Fibroblast of villous mesenchyme (primary cell): ENCODE measurements around the gene LARP1. TPM values are rescaled to one million over a fixed set of nuclear protein-coding genes. Genes with fewer than 3 reads are reported as not detected.
"Not testable (repeated sequence)": the region's sequence is repeated elsewhere in the genome, so short reads cannot be mapped to it uniquely, and the experiment has no call there.

Experiments used
- DNase-seq: peaks from one replicate; pipeline ENCODE4 v3.0.0-alpha.2; 2010; ENCODE audit warnings: low read depth
- H3K4me3 ChIP-seq: 2 replicates; pipeline ENCODE4 v1.5.1; 2011; ENCODE audit warnings: low read depth, mild to moderate bottlenecking, low read length
- total RNA-seq: library from RNA; depleted of rRNA; stranded (reverse); fragments of >200 nt; gene quantifications from 2 replicates; pipeline ENCODE4 v1.2.3, GENCODE V29; 2012
- TF ChIP-seq, protein P1 (sequence below): IDR thresholded peaks from 2 replicates; pipeline ENCODE4 v1.5.1; 2012; ENCODE audit warnings: low read depth, mild to moderate bottlenecking, low read length; ENCODE audit not compliant: insufficient read depth

The LARP1 gene
- total RNA-seq, 1 donor, result 111 TPM

DNA sequence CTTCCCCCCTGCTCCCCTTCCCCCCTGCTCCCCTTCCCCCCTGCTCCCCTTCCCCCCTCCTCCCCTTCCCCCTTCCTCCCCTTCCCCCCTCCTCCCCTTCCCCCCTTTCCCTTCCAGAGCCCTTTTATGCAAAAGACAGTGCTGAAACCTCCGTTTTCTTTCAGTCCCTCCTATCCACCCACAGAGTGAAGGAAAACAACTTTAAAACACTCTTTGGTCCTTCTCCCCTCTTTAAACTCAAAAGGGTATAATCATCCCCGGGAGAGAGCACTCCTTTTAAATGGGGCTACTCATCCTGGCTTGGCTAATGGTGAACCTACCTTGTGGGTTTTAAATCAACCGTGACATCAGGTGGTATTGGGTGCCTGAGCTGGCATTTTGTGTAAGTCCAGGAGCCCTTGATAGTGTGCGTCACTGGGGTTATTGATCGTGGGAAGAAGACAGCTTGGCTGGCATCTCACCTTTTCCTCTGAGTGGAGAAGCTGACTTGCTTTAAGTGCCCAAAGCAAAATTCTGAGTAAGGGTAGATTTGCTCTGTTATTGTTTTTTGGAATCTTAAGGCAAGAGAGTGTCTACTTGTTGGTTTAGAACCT is 2.7 kb downstream of the LARP1 start:
- TF ChIP-seq, protein P1, sequence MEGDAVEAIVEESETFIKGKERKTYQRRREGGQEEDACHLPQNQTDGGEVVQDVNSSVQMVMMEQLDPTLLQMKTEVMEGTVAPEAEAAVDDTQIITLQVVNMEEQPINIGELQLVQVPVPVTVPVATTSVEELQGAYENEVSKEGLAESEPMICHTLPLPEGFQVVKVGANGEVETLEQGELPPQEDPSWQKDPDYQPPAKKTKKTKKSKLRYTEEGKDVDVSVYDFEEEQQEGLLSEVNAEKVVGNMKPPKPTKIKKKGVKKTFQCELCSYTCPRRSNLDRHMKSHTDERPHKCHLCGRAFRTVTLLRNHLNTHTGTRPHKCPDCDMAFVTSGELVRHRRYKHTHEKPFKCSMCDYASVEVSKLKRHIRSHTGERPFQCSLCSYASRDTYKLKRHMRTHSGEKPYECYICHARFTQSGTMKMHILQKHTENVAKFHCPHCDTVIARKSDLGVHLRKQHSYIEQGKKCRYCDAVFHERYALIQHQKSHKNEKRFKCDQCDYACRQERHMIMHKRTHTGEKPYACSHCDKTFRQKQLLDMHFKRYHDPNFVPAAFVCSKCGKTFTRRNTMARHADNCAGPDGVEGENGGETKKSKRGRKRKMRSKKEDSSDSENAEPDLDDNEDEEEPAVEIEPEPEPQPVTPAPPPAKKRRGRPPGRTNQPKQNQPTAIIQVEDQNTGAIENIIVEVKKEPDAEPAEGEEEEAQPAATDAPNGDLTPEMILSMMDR, result no peak
- peak overlapping the region; percentile 37 for H3K4me3 ChIP-seq
- peak; percentile 64 for DNase-seq

DNA sequence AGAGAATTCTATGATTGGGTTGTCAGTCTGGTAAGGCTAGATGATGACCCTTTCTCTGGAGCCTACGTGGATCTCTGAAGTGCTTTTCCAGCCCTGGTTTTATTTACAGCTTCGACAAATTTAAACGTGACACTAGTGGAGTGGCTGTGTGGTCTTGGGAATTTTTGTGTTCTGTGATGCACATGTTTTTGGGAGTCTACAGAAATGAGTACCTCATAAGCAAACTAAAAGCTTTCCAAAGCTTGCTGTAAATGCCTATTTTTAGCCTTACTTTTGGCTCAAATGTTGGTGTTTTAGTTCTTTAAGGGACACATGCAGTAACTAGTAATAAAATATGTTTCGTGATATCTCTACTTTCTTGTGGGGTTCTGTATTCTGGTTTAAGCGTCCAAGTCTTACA is 3.3 kb downstream of the LARP1 start:
- DNase-seq, result peak; percentile 55
- H3K4me3 ChIP-seq, result peak overlapping the region; percentile 37
- TF ChIP-seq, protein P1, result no peak

DNA sequence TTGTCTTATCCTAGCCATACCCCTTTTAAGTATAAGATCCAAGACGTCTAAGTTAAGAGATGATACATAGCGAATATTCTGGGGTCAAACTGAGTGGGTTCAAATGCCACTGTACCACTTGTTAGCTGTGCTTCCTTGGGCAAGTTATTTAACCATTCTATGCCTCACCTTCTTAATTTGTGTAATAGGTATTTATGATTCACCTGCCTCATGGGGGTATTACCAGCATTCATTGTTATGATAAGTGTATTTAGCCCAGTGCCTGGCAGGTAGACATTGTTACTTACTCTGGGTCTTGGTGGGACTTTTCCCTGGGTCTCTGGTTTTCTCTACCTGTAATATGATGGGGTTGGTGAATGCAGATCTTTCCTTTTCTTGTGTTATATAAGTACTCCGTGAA is 3.8 kb downstream of the LARP1 start:
- TF ChIP-seq, protein P1, result no peak
- DNase-seq, result no peak
- H3K4me3 ChIP-seq, result peak overlapping the region; percentile 37

DNA sequence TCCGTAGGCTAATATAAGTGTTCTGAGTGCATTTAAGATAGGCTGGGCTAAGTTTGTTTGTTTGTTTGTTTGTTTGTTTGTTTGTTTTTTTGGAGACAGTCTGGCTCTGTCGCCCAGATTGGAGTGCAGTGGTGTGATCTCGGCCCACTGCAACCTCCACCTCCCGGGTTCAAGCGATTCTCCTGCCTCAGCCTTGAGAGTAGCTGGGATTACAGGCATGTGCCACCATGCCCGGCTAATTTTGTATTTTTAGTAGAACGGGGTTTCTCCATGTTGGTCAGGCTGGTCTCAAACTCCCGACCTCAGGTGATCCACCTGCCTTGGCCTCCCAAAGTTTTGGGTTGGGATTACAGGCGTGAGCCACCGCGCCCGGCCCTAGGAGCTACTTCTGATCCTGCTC is 4.7 kb downstream of the LARP1 start:
- not testable (repeated sequence) for H3K4me3 ChIP-seq, DNase-seq

DNA sequence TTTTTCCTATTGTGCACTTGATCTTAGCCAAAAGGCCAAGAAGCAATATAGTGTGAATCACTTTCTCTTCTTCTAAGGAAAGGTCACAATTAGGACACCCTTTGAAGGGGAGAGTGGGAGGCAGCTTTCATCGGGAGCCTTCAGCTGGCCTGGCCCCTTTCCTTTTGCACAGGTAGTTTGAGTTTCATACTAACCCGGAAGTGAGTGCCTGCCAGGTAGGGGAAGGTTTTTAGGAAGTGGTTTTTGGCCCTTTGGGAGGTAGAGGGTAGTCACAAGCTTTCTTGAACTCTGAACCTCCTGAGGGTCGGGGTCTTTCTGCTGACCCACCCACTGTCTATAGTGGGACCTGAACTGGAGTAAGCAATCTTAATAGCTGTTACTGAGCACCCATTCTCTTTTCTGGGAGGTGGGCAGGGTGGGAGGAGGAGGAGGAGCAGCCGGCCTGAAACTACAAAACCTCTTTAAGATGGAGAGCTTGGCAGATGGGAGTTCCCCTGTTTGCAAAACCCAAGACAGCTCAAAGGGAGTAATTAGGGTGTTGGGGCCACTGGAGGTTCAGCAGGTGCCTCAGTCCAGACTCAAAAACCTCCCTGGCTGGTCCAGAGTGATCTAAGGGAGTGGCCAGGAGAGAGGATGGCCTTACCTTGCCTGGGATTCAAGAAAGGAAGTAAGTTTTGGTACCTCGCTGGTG is 6.0 kb downstream of the LARP1 start:
- no peak for DNase-seq
- no peak overlapping the region for H3K4me3 ChIP-seq
- TF ChIP-seq, protein P1, result no peak

DNA sequence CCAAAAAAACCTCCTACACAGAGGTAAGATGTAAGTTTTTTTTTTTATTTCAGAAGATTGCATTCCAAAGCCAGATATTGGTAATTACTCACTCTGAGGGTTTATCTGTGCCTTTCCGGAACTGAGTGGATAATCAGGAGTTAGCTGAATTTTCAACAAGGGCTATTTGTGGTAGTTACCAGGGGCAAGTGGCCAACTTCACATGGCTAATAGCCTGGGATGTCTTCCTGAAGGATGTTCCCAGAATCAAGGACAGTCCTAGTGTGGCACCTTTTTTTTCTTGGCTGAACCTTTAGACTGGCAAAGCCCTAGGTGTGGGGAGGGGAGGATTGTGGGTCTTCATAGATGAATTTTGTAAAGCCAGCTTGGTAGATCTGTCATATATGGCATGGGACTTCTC is 7.1 kb downstream of the LARP1 start:
- DNase-seq, result no peak
- no peak overlapping the region for H3K4me3 ChIP-seq
- TF ChIP-seq, protein P1, result no peak

DNA sequence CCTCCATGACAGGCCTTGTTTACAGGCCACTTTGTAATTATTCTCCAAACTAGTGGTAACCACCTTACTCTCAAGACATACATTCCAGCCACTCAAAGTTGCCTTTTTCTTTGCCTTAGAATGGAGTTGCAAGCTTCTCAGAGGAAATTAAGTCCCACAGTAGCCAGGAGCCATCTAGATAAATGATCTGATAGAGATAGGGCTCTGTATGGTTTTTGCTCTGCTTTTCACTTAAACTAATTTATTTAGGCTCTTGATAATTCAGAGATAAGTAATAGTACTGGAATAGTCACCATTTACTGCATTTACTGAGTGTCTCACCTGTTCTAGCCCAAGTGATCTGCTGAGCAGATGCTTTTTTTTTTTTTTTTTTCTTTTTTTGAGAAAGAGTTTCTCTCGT is 7.5 kb downstream of the LARP1 start:
- H3K4me3 ChIP-seq, result no peak overlapping the region
- DNase-seq, result no peak
- TF ChIP-seq, protein P1, result no peak
